Stimulated activated CD8-positive, alpha-beta memory T cell treated with anti-CD3 and anti-CD28 coated beads, Interleukin-15, amount 100 ng/mL, for 4 hours (primary cell): ENCODE measurements around the gene ABI3.

Experiments used
- DNase-seq, 2 donors: peaks; one replicate each; pipeline ENCODE4 v3.0.0-alpha.2; 2020; ENCODE audit warnings: low read depth in 2 of 2

The ABI3 gene

GRCh38 chr17:49197346-49197998, 13.0 kb upstream of the ABI3 start:
- no peak for DNase-seq

- no peak for DNase-seq
Measured at GRCh38 chr17:49198211-49198610, 12.3 kb upstream of the ABI3 start.

DNA sequence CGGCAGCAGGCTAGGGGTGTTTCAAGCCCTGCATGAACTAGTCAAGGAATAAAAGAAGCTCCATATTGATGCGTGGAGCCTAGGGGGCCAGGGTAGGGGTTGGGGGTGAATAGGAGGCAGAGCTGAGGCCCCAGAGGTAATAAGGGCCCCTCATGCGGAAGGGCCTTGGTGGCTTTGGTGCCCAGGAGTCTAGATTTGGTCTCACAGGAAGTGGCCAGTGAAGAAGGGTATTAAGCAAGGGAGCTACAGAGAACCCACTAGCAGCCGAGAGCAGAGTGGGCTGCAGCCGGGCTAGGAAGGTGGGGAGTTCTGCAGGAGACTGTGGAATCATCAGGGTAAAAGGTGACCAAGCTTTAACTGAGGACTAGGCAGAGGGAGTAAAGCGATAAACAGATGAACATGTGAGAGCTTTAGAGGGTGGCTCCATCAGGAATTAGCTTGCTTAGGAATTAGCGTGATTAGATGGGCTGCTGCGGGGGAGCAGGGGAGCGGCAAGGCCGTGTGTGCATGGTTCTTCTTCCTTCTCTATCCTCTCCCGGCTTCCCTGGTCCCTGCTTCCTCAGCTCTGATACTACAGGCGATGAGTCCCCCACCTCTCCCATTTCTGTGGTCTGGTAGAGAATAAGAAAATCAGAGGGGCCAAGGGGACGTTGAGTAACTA, 10.0 kb upstream of the ABI3 start:
- no peak for DNase-seq

DNA sequence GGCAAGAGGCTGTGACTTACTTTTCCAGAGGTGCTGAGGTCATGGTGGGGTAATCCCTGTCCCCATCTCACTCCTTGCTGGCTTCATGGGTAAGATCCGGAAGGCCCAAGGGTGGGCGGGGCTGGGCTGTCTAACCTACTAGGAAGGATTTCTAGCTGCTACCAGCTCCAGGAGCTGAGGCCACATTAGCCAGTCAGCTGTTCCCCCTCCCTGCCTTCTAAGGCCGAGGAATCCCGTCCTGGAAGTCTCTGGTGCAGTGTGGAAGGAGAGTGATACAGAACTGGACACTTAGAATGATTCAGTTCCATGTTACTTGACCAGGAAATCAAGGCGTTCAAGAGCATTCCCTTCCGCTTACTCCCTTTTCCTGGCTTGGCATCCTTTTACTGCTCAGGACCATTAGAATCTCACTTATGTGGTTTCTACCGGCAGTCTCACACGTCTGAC, 9.0 kb upstream of the ABI3 start:
- no peak for DNase-seq

DNA sequence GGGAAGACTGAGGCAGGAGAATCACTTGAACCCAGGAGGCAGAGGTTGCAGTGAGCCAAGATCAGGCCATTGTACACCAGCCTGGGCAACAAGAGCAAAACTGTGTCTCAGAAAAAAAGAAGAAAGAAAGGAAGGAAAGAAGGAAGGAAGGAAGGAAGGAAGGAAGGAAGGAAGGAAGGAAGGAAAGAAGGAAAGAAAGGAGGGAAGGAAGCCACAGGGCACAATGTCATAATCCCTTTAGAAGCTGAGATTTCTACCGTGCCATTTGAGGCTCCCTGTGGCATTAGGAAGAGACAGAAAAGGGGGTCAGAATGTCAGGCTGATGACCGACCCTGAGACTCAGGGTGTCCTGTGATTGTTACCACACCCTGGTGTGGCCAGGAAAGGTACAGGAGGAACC, 6.7 kb upstream of the ABI3 start:
- DNase-seq = no peak

- DNase-seq = no peak
Measured at GRCh38 chr17:49204516-49204915, 6.0 kb upstream of the ABI3 start.

- no peak for DNase-seq
Measured at GRCh38 chr17:49209061-49209571, 1.4 kb upstream of the ABI3 start.

- no peak for DNase-seq
Measured at GRCh38 chr17:49213399-49213798, 2.9 kb downstream of the ABI3 start.

- no peak for DNase-seq
Measured at GRCh38 chr17:49213847-49214246, 3.3 kb downstream of the ABI3 start.

DNA sequence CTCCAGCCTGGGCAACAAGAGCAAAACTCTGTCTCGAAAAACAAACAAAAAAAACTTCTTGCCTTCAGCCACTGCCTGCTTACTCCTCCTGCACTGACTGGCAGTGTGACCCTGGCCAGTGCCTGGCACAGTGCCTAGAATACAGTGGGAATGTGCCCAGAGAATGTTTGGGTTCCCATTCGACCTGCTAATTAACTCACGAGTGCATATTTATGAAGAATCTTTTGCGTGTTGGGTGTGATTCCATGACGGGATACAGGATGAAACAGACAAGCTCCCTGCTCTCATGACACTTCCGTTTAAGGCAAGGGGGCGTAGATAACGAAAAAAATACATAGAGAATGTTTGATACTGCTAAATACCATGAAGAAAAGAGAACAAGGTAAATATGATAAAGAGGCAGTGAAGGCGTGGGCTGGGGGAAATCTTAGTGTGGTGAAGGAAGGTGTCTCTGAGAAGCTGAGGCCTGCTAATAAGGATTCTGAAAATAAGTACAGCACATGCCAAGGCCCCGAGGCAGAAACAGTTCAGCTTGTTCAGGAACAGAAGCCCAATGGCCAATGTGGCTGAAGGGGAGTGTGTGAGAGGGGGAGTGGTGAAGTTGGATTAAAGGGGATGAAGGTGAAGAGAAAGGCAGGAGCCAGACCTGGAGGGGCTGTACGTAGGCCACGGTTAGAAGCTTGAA, 4.3 kb downstream of the ABI3 start:
- no peak for DNase-seq

GRCh38 chr17:49216482-49216881, 6.0 kb downstream of the ABI3 start:
- no peak for DNase-seq

DNA sequence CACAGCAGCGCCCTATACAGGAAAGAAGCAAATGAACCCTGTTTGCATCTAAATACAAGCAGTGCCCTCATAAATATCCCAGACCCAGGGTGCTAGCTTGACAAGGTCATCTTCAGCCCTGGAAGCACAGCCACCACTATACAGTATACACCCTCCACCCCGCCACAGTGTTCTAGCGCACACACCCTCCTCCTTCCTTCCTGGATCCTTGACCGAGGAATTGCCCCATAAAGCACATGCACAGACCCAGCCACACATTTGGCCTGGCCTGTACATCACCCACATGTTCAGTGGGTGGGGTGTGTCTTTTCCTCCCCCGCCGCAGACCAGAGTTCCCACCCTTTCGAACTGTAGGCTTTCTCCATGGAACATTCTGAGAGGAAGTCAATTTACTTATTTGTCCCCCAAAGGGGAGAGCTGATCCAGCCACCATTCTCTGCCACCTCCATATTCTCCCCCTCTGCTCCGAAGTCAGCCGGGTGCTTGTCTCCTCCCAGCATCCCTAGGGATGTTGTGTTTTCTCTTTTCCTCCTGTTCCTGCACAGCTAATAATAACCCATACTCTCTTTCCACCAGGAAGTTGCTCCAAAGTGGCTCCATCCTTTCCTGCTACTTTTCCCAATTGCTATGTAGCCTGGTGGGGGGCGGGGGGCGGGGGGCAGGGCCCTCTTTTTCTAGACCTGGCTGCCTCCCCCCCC, 6.6 kb downstream of the ABI3 start:
- DNase-seq = no peak

DNA sequence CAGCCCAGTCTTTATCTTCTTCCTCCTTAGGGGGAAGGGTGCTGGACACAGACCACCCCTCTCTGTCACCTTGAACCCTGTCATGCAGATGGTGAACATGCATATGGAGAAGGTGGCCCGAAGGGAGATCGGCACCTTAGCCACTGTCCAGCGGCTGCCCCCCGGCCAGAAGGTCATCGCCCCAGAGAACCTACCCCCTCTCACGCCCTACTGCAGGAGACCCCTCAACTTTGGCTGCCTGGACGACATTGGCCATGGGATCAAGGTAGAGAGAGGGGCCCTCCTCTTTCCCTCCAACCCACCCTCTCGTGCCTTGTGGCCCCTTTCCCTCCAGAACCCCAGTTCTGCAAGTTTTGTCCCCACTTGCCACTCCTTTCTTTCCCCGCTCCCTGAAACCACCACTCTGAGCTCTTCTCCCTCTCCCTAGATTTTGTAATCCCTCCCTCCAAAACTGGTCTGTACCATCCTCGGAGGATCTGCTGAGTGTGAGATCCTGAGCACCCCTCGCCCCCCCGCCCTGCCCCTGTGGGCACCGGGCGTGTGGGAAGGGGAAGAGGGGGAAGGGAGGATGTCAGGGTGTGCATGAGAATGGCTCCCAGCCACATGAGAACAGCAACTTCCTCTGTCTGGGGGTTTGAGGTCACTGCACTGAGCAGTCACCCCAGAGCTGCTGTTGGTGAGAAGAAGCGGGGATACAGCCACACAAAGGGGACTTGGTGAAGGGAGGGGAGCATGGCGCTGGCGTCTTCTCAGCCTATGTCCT, 7.3 kb downstream of the ABI3 start:
- peak; percentile 51 to 55 for DNase-seq

GRCh38 chr17:49218941-49219913, 8.7 kb downstream of the ABI3 start:
- peak in 1 of 2 donors; percentile 42 for DNase-seq

DNA sequence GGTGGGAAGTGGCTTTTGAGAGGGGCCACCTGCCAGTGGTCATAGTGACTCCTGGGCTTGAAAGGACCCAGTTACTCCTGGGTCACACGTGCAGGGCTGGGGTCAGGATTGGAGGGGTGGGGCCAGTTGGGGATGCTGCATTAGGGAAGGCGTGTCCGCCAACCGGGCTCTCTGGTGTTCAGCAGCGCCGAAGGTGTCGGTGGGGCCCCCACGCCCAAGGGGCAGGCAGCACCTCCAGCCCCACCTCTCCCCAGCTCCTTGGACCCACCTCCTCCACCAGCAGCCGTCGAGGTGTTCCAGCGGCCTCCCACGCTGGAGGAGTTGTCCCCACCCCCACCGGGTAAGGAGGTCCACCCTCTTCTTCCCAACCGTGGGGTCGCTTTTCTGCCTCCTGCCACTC, 9.5 kb downstream of the ABI3 start:
- DNase-seq = no peak

DNA sequence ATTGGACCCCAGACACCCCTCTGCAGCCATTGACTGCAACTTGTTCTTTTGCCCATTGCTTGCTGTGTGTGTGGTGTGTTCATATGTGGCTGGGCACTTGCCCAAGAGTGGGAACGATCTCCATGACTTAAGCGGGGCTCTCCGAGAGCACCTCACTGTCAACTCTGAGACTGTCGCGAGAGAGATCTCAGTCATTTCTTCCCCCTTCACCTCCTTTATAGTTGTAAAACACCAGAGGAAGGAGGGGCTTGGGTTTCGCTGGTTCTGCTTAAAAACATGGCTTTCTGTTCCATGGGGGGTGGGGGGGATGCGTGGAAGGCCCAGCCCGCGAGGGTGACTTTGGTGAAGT, 12.6 kb downstream of the ABI3 start:
- DNase-seq = no peak

DNA sequence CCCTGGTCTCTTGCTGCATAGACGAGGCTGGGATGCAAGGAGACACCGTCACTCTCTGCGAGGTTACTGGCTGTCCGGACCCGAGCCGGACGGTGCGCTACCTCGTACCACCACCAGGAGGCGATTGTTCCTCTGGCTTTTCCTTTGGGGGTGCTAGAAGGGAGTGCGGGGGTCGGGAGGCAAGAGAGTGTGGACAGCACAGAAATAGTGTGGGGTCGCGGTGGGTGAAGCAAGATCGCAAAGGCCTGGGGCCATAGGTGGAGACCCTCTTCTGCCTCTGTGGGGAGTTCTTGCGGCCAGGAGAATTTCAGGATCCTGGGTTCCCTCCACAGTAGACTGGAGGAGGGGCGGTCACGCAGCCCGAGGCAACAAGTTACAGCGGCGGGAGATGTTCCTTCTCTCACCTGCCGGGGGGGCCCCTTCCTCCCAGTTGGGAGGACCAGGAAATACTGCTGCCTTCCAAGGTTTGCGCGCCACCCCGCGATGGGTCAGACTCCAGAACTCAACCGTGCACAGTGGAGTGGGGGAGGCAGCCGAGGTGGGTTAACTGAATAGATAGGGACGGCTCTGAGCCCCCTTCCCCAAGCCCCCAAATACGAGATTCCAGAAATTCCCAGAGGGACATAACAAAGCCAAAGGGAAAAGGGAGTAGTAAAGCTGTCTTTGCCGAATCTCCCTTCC, 13.2 kb downstream of the ABI3 start:
- no peak for DNase-seq

DNA sequence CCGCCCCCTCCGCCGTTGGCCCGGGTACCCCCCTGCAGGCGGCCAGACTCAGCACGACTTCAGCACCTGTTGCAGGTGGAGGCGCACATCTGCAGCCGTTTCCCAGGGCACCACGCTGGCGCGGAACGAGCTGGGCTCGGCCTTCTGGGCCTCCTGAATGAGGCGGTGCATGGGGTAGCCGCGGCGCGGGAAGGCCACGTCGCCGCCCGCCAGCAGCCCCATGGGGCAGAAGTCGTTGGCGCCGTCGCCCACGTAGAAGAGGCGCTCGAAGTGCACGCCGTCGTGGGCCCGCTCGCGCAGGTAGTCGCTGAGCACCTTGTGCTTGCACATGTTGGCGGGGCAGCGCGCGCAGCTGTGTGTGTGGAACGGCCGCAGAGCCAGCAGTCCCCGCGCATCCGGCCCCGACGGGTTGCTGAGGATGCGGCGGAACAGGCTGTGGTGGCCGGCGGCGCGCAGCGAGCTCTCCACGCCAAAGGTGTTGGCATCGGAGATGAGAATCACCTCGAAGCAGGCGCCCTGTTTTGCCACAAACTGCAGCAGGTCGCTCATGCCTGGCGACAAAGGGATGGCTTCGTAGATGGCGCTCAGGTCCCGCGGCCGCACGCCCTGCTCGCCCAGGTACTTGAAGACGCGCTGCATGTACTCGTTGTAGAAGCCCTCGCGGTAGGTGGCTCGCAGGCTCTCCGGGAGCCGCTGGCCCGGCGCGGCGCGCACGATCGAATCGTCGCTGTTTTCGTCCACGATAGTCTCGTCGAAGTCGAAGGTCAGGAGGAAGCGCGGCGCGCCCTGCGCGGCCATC, 13.9 kb downstream of the ABI3 start:
- no peak for DNase-seq

DNA sequence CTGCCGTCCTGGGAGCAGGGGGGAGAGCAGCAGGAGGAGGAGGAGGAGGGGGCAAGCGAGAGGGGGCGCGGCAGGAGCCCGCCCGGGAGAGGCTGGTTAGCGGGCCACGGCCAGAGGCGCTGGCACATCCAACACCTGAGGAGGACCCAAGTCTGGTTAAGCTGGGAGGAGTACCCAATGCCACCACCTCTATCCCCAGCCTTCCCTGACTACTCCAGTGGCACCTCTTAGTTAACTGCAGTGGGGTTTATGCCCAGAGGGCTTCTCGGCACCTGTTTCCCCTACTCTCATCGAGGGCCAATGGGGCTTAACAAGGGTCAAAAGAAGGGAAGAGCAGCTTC, 14.5 kb downstream of the ABI3 start:
- DNase-seq = no peak
